Endometrial microvascular endothelial cells (primary cell): ENCODE data around the gene SPDYC. TPM values are rescaled to one million over a fixed set of nuclear protein-coding genes. Genes with fewer than 3 reads are reported as not detected.
"Not testable (repeated sequence)": the region's sequence is repeated elsewhere in the genome, so short reads cannot be mapped to it uniquely, and the experiment has no call there.

ENCODE experiments used
- in situ Hi-C: cut with HindIII; loops from 2 replicates; pipeline ENCODE4 v1.10.0; 2017; ENCODE audit warnings: low sequenced_read_pairs, low pct_unique_long_range_greater_than_20kb; ENCODE audit errors: inconsistent ontology term
- total RNA-seq: library from RNA; depleted of rRNA; stranded (reverse); fragments of >200 nt; gene quantifications from one replicate; pipeline ENCODE4 v1.2.3, GENCODE V29; 2015; ENCODE audit errors: inconsistent ontology term

Gene SPDYC
- total RNA-seq, 1 donor from 2014 or later = not detected

- in situ Hi-C loops = no loop called here
Observed at GRCh38 chr11:65160643-65161042, 9.4 kb upstream of the SPDYC start.

DNA sequence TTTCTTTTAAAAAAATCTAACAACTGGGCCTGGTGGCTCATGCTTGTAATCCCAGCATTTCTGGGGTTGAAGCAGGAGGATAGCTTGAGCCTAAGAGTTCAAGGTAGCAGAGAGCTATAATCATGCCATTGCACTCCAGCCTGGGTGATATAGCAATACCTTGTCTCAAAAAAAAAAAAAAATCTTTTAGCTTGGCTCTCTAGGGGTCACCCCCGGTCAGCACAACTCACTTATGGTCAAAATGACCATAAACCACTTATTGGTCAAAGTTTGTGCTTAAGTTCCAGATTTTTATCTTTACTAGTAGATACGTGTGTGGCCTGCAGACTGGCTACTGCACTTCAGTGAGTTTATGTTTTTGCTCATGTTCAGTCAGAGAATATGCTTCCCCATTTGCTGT is 6.3 kb upstream of the SPDYC start:
- in situ Hi-C loops = no loop called here

DNA sequence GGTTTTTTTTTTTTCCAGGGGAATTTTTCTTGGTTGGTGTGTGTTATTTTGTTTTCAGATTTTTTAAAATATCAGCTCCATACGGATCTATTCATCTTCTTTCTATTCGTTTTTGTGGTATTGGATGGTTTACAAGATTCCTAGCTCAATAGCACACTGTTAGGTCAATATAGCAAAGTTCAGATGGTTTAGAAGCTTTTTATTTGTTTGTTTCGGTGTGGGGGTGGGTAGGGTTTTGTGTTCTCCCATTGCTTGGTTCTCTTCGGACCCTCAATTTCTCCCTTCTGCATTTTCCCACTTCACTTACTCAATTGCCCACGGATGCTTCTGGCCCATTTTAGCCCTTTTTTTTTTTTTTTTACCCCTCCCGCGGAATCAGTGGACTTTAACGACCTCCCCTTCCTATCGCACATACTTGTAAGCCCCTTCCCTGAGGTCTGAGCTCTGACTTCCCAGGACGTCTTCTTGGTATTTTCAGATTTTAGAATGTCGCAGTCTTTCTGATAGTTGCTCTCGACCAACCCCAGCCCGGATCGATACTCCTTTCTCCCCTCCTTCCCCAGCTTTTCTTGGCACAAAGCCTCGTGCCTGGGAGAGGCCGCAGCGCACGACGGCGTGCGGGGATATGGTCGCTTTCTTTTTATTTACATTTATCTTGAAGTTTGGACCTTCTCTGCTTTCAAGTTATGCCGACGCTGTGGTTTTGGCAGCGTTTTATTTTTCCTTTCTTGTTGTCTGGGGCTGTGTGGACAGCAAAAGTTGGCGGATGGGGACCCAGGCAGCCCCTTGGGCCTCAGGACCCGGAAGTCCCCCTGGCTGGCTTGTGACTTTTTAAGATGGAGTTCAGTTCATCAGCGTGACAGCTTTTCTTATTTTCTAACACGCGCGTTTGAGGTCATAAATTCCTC is 4.4 kb upstream of the SPDYC start:
- in situ Hi-C loops = no loop called here

- in situ Hi-C loops = no loop called here
Observed at GRCh38 chr11:65166893-65167292, 3.1 kb upstream of the SPDYC start.

- in situ Hi-C loops = no loop called here
Observed at GRCh38 chr11:65167656-65168055, 2.4 kb upstream of the SPDYC start.

DNA sequence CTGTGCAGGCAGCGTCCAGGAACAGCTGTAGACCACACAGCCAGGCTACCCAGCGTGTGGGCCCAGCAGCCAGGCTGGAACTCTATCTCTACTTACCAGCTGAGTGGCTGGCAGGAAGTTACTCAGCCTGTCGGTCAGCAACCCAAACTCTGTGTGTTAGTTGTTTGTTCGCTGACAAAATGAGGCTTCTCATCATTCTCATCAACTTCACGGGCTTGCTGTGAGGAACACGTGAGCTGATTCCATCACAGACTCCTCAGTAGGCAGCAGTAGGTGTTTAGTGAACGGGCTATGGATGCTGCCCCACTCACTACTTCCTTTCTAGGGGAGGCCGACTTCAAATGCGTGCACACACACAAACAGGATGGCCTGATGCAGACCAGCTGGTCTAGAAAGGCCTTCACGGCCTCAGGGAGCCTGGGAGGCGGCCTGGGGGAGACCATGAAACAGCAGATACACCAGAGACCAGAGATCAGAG is 830 bp upstream of the SPDYC start:
- in situ Hi-C loops = no loop called here

- in situ Hi-C loops = no loop called here
Observed at GRCh38 chr11:65172600-65172999, 2.6 kb downstream of the SPDYC start.

DNA sequence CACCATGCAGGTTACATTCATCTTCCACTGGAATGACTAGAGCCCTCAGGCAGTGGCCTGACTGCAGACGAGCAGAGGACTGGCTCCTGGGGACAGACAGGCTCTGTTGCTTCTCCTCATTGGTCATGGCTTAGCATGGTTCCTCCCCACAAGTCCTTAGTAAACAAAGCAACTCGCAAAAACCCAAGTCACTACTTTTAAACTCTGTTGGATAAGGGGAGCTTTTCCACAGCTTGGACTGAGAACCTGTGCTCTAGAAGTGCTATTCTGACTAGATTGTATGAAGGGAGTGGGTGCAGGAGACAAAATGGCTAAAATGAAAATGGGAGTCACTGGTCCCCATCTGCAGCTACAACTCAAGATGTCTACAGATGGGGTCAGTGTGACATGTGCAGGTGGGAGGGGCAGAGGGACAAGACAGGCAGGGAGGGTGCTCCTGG is 4.6 kb downstream of the SPDYC start:
- in situ Hi-C loops = not testable (repeated sequence)

DNA sequence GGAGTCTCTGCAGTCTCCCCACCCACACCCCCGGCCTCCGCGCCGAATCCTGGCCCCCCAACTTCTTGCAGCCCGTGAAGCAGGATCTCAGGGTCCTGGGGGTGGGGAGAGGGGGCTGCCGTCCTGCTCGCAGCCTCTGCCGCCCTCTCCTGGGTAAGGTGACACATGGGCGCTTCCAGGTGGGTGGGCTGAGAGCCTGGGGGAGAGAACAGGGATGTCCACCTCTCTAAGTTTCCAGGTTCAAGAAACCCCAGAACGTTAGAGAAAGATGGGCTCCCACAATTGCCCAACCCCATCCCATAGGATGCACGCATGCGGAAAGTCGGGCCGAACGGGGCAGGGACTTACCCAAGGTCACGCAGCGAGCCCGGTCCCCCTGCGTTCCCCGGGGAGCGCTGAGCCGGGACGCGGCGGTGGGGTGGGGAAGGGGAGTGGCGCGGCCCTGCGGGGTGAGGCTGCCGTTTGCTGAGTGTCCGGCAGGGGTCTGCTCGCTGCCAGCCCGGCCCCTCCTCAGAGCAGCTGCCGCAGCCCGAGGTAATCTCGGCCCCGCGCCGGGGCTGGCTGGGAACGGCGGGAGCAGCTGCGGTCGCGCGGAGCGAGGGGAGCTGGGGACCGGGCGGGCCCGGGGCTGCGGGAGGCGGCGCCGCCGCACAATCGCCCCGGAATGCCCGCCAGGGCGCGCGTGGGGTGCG is 11.0 kb downstream of the SPDYC start:
- in situ Hi-C loops = no loop called here

GRCh38 chr11:65181569-65182257 is 11.7 kb downstream of the SPDYC start, which contains the start of gene CAPN1:
Gene CAPN1 (plus strand): TSS chr11:65181928. CDS start chr11:65182702, 774 bp downstream.
- in situ Hi-C loops = no loop called here

- in situ Hi-C loops = no loop called here
Observed at GRCh38 chr11:65182258-65183170, 12.5 kb downstream of the SPDYC start.

DNA sequence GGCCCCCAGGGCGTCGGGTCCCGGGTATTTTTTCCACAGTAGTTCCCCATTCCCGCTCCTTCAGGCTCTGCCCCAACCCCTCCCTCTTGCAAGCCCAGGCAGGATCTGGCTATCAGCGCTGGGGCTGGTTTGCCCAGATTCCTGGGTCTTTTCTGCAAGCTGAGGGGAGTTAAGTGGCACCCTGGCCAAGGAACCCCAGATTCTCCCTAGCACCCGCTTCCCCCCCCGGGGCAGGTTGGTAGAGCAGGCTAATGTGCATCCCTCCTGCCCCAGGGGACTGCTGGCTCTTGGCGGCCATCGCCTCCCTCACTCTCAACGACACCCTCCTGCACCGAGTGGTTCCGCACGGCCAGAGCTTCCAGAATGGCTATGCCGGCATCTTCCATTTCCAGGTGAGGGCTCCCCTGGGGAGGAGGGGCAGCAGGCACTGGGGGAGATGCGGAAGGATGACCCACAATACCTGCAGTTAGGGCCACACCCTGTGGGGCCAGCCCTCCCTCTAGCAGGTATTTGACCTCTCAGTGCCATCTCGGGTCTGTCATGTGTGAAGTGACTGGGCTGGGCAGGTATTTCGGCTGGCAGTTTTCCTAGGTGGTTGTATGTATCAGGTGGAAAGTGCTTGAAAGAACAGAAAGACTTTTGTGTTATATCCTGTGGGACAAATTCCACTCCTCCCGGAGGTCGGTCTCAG is 13.3 kb downstream of the SPDYC start:
- in situ Hi-C loops = no loop called here

GRCh38 chr11:65184146-65184545 is 14.1 kb downstream of the SPDYC start:
- in situ Hi-C loops = no loop called here

- in situ Hi-C loops = no loop called here
Observed at GRCh38 chr11:65185171-65185570, 15.1 kb downstream of the SPDYC start.

DNA sequence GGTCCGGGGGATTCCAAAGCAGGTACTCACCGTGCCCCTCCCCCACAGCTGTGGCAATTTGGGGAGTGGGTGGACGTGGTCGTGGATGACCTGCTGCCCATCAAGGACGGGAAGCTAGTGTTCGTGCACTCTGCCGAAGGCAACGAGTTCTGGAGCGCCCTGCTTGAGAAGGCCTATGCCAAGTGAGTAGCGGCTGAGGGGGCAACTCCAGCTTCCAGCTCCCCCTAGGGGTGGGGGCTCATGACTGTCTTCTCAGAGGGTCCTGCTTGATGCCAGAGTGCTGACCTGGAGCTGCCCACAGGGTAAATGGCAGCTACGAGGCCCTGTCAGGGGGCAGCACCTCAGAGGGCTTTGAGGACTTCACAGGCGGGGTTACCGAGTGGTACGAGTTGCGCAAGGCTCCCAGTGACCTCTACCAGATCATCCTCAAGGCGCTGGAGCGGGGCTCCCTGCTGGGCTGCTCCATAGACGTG is 15.9 kb downstream of the SPDYC start:
- in situ Hi-C loops = no loop called here

DNA sequence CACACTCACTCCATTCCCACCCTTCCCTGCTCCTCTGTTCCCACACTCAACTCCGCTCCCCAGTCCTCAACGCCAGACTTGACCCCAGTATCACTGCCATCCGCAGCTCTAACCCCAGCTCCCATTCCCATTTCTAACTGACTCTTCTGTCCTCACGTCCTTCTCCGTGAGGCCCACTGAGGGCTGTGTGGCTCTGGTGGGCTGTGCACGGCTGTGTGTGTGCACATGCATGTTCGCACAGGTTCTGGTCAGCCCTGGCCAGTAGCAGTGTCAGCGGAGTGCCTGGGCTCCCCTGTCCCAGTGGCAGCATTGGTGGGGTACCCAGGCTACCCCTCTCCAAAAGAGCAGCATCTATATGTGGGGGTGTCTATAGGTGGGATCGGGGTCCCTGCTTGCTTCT is 16.7 kb downstream of the SPDYC start:
- in situ Hi-C loops = no loop called here

DNA sequence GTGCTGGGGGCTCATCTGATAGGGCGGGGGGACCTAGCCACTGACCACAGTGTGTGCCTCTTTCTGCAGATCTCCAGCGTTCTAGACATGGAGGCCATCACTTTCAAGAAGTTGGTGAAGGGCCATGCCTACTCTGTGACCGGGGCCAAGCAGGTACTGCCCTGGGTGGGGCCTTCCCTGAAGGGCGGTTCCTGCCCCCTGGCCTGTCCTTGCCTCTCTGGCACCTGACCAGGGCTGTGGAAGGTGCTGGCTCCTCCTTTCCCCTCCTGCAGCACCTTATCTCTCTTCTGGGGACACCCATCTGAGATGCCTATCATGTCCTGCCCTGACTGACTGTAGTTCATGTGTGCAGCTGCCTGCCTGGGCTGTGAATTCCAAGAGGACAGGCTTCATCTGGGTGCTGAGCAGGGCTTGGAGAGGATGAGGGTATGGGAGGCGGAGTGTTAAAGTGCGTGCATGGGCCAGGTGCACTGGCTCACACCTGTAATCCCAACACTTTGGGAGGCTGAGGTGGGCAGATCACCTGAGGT is 17.2 kb downstream of the SPDYC start:
- in situ Hi-C loops = no loop called here
